Effector memory CD4-positive, alpha-beta T cell (primary cell): ENCODE results near the gene FKBP2.
A peak's percentile ranks its signal among the peaks of the same experiment; 100 is the strongest.

Experiments
- DNase-seq, 3 donors: peaks; one replicate each; pipeline ENCODE4 v3.0.0-alpha.2; 2020
- H3K27ac ChIP-seq: 2 replicates; pipeline ENCODE4 v1.7.0; 2013; ENCODE audit warnings: mild to moderate bottlenecking, low read length, moderate library complexity; ENCODE audit not compliant: insufficient read depth, poor library complexity, severe bottlenecking
- H3K27me3 ChIP-seq: replicated peaks from 2 replicates; pipeline ENCODE4 v1.7.0; 2013; ENCODE audit warnings: mild to moderate bottlenecking, low read length; ENCODE audit not compliant: insufficient read depth, control insufficient read depth, poor library complexity, severe bottlenecking
- H3K36me3 ChIP-seq: 2 replicates; pipeline ENCODE4 v1.7.0; 2013; ENCODE audit warnings: mild to moderate bottlenecking, low read length, moderate library complexity; ENCODE audit not compliant: control insufficient read depth, insufficient read depth
- H3K4me1 ChIP-seq: 2 replicates; pipeline ENCODE4 v1.7.0; 2013; ENCODE audit warnings: low read length, mild to moderate bottlenecking; ENCODE audit not compliant: control insufficient read depth, insufficient read depth, poor library complexity, severe bottlenecking
- H3K4me3 ChIP-seq: 2 replicates; pipeline ENCODE4 v1.7.0; 2013; ENCODE audit warnings: low read length, low read depth, mild to moderate bottlenecking; ENCODE audit not compliant: insufficient read depth, poor library complexity, severe bottlenecking
- H3K9me3 ChIP-seq: 2 replicates; pipeline ENCODE4 v1.7.0; 2013; ENCODE audit warnings: mild to moderate bottlenecking, low read length, moderate library complexity; ENCODE audit not compliant: control insufficient read depth

FKBP2 gene

GRCh38 chr11:64218628-64219353, 22.1 kb upstream of the FKBP2 start:
- peaks cover 50% of the 10 kb centered on the region for H3K36me3 ChIP-seq
- DNase-seq, result no peak
- H3K4me1 ChIP-seq, result no peaks in the 10 kb centered on the region
- H3K9me3 ChIP-seq, result no peaks in the 10 kb centered on the region
- no peaks in the 10 kb centered on the region for H3K27me3 ChIP-seq
- peak overlapping the region; percentile 21 for H3K27ac ChIP-seq
- H3K4me3 ChIP-seq, result no peak overlapping the region

GRCh38 chr11:64219354-64219684, 21.6 kb upstream of the FKBP2 start:
- no peak overlapping the region for H3K4me3 ChIP-seq
- no peak for DNase-seq
- no peaks in the 10 kb centered on the region for H3K9me3 ChIP-seq
- peaks cover 50% of the 10 kb centered on the region for H3K36me3 ChIP-seq
- H3K27me3 ChIP-seq, result no peaks in the 10 kb centered on the region
- no peaks in the 10 kb centered on the region for H3K4me1 ChIP-seq
- H3K27ac ChIP-seq, result no peak overlapping the region

- no peak for DNase-seq
- H3K27me3 ChIP-seq, result no peaks in the 10 kb centered on the region
- no peaks in the 10 kb centered on the region for H3K4me1 ChIP-seq
- no peaks in the 10 kb centered on the region for H3K9me3 ChIP-seq
- no peak overlapping the region for H3K4me3 ChIP-seq
- H3K27ac ChIP-seq, result no peak overlapping the region
- H3K36me3 ChIP-seq, result peaks cover 50% of the 10 kb centered on the region
These were observed 21.1 kb upstream of the FKBP2 start for GRCh38 chr11:64219755-64220154.

DNA sequence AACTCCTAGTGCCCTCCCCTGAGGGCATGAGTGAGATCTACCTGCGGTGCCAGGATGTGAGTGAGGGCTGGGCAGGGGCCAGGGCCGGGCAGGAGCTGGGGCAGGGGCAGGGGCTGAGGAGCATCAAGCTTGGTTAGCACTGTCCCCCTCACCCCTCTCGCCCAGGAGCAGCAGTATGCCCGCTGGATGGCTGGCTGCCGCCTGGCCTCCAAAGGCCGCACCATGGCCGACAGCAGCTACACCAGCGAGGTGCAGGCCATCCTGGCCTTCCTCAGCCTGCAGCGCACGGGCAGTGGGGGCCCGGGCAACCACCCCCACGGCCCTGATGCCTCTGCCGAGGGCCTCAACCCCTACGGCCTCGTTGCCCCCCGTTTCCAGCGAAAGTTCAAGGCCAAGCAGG, 20.6 kb upstream of the FKBP2 start:
- Histone ChIP-seq H3K27ac (no peak overlapping the region), H3K36me3 (peaks cover 50% of the 10 kb centered on the region), H3K4me3 (no peak overlapping the region), H3K4me1 (peaks cover 4% of the 10 kb centered on the region), H3K27me3 (no peaks in the 10 kb centered on the region), H3K9me3 (no peaks in the 10 kb centered on the region)
- no peak for DNase-seq

GRCh38 chr11:64220798-64221197, 20.1 kb upstream of the FKBP2 start:
- peaks cover 47% of the 10 kb centered on the region for H3K36me3 ChIP-seq
- no peak for DNase-seq
- H3K9me3 ChIP-seq, result no peaks in the 10 kb centered on the region
- no peak overlapping the region for H3K27ac ChIP-seq
- H3K4me3 ChIP-seq, result no peak overlapping the region
- H3K4me1 ChIP-seq, result peaks cover 9% of the 10 kb centered on the region
- no peaks in the 10 kb centered on the region for H3K27me3 ChIP-seq

GRCh38 chr11:64222651-64223000, 18.3 kb upstream of the FKBP2 start:
- no peaks in the 10 kb centered on the region for H3K27me3 ChIP-seq
- no peaks in the 10 kb centered on the region for H3K9me3 ChIP-seq
- no peak for DNase-seq
- peaks cover 45% of the 10 kb centered on the region for H3K36me3 ChIP-seq
- H3K27ac ChIP-seq, result no peak overlapping the region
- H3K4me3 ChIP-seq, result no peak overlapping the region
- H3K4me1 ChIP-seq, result peaks cover 26% of the 10 kb centered on the region

GRCh38 chr11:64223001-64223651, 17.8 kb upstream of the FKBP2 start:
- no peak for DNase-seq
- Histone ChIP-seq H3K4me3 (no peak overlapping the region), H3K4me1 (peaks cover 26% of the 10 kb centered on the region), H3K27me3 (no peaks in the 10 kb centered on the region), H3K9me3 (no peaks in the 10 kb centered on the region), H3K27ac (no peak overlapping the region), H3K36me3 (peaks cover 44% of the 10 kb centered on the region)

GRCh38 chr11:64224151-64224890, 16.6 kb upstream of the FKBP2 start:
- Histone ChIP-seq H3K4me3 (no peak overlapping the region), H3K4me1 (peaks cover 30% of the 10 kb centered on the region), H3K27me3 (no peaks in the 10 kb centered on the region), H3K27ac (no peak overlapping the region), H3K36me3 (peaks cover 32% of the 10 kb centered on the region), H3K9me3 (no peaks in the 10 kb centered on the region)
- no peak for DNase-seq

DNA sequence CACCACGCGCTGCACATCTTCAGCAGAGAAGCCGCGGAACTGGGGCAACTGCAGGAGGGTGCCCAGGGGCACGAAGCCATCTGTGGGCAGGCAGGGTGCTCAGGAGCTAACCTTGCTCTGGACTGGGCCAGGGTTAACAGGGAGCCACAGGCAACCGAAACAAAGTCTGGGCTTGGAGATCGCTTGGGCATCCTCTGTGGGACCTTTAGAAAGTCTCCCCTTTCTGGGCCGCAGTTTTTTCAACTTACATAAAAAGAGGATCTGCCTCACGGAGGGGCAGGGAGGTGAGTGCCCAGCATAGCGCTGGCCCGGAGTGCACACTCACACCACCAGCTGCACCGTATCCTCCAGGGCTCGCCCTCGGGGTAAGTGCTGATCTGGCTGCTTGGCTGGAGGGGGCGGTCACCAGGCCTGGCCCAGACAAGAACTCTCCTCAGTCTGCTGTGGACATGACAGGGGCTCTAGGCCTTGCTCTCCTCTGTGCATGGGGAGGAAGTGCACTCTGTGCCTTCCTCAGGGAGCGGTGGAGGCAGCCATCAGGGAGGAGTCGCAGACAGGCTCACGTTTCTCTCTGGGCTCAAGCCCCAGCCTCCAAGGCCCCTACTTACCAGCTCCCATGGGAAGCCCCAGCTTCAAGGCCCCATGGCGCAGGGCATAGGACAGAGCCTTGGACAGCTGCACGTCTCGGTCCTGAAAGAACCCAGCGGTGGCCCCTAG, 15.8 kb upstream of the FKBP2 start:
- Histone ChIP-seq H3K9me3 (no peaks in the 10 kb centered on the region), H3K4me1 (peaks cover 37% of the 10 kb centered on the region), H3K27ac (peak overlapping the region; percentile 82), H3K36me3 (peaks cover 25% of the 10 kb centered on the region), H3K4me3 (peak overlapping the region; percentile 80), H3K27me3 (no peaks in the 10 kb centered on the region)
- no peak for DNase-seq
